ENCODE results near the gene CIDEC. TPM values are rescaled to one million over a fixed set of nuclear protein-coding genes. Genes with fewer than 3 reads are reported as not detected.

The CIDEC gene
- total and polyA plus RNA-seq, 2 of the 13 experiments (the other 11 are each of a cell fraction or from before 2014, with no cell fraction given) = 2.5 to 10.4 TPM

- no peak for TF ChIP-seq NCOA1 (CRISPR knock-in tag; IDR thresholded peaks at IDR 0.05)
- TF ChIP-seq ETS1 (CRISPR knock-in tag; IDR thresholded peaks at IDR 0.05) = no peak
- TF ChIP-seq CAMTA2 (CRISPR knock-in tag; IDR thresholded peaks at IDR 0.05; ENCODE audit: borderline replicate concordance) = no peak
- 0 out of 2 replicates have a peak, but pooled peaks have one; percentile 32 for TF ChIP-seq FOXP4 (CRISPR knock-in tag; IDR thresholded peaks at IDR 0.05)
- TF ChIP-seq GATAD2A (CRISPR knock-in tag; IDR thresholded peaks at IDR 0.05) = peak; percentile 35; the same call in 1 of the 2 replicates
- TF ChIP-seq CSRNP1 (CRISPR knock-in tag; IDR thresholded peaks at IDR 0.05) = no peak; the same call in 1 of the 2 replicates
- TF ChIP-seq ZNF143 (CRISPR knock-in tag; IDR thresholded peaks at IDR 0.05) = peak; percentile 38; the same call in 1 of the 2 replicates
- no peak for TF ChIP-seq ZNF660 (CRISPR knock-in tag; IDR thresholded peaks at IDR 0.05; ENCODE audit: borderline replicate concordance, low read depth)
- no peak for TF ChIP-seq STAT5B (CRISPR knock-in tag; IDR thresholded peaks at IDR 0.05)
- TF ChIP-seq SMARCE1 (IDR thresholded peaks at IDR 0.05; ENCODE audit: borderline replicate concordance) = no peak
- no peak; the same call in 1 of the 2 replicates for TF ChIP-seq TBX2 (CRISPR knock-in tag; IDR thresholded peaks at IDR 0.05; ENCODE audit: borderline replicate concordance)
- TF ChIP-seq ZBTB42 (CRISPR knock-in tag; IDR thresholded peaks at IDR 0.05) = 0 out of 2 replicates have a peak, but pooled peaks have one; percentile 62
- no peak for TF ChIP-seq GATA4 (IDR thresholded peaks at IDR 0.05; ENCODE audit: borderline replicate concordance, low read depth)
- TF ChIP-seq NFYB (CRISPR knock-in tag; IDR thresholded peaks at IDR 0.05) = peak; percentile 58
- TF ChIP-seq LCORL (IDR thresholded peaks at IDR 0.05) = no peak
- TF ChIP-seq LCORL (CRISPR knock-in tag; IDR thresholded peaks at IDR 0.05) = no peak
- no peak for TF ChIP-seq MAFG (CRISPR knock-in tag; IDR thresholded peaks at IDR 0.05)
- TF ChIP-seq ZBTB21 (CRISPR knock-in tag; IDR thresholded peaks at IDR 0.05) = no peak
- peak; percentile 28; the same call in 1 of the 2 replicates for TF ChIP-seq FOSL1 (CRISPR knock-in tag; IDR thresholded peaks at IDR 0.05; ENCODE audit: borderline replicate concordance)
- no peak for TF ChIP-seq ZNF274 (CRISPR knock-in tag; IDR thresholded peaks at IDR 0.05)
- TF ChIP-seq HMGXB4 (CRISPR knock-in tag; IDR thresholded peaks at IDR 0.05; ENCODE audit: borderline replicate concordance in 1 of 2, low read depth in 1 of 2) = no peak
- no peak; the same call in 1 of the 2 replicates for TF ChIP-seq BRCA1 (CRISPR knock-in tag; IDR thresholded peaks at IDR 0.05)
Observed at GRCh38 chr3:9914559-9915253, 34.7 kb upstream of the CIDEC start (continued).

All from HepG2 (cell line).